CD14-positive monocyte (primary cell): ENCODE measurements around the gene LY6G6D. TPM values are rescaled to one million over a fixed set of nuclear protein-coding genes. Genes with fewer than 3 reads are reported as not detected.

ENCODE experiments used
- DNase-seq, 3 donors: peaks; one replicate each; pipeline ENCODE4 v3.0.0-alpha.2; 2011 to 2022
- H2AFZ ChIP-seq: 2 replicates; pipeline ENCODE4 v1.6.0; 2012; ENCODE audit warnings: mild to moderate bottlenecking, low read depth, low read length, inconsistent platforms; ENCODE audit not compliant: insufficient read depth, poor library complexity, severe bottlenecking
- H3K27ac ChIP-seq, 2 donors: 1 replicate in 1 of 2; 2 replicates in 1 of 2; pipeline ENCODE4 v1.5.1; 2012 to 2013; ENCODE audit warnings: low read length in 2 of 2, control low read depth in 1 of 2, inconsistent platforms in 1 of 2, low read depth in 1 of 2, mild to moderate bottlenecking in 1 of 2
- H3K27me3 ChIP-seq, 2 donors: one replicate each; pipeline versions ENCODE4 v1.6.0 to v1.6.1; 2011 to 2013; ENCODE audit warnings: low read length in 2 of 2; ENCODE audit not compliant: control insufficient read depth in 2 of 2, insufficient read depth in 2 of 2
- H3K36me3 ChIP-seq, 2 donors: replicated peaks in 1 of 2; 1 replicate in 1 of 2; 2 replicates in 1 of 2; pipeline versions ENCODE4 v1.5.1 to v1.6.1; 2012 to 2013; ENCODE audit warnings: low read length in 2 of 2, control low read depth in 1 of 2, inconsistent platforms in 1 of 2, mild to moderate bottlenecking in 1 of 2; ENCODE audit not compliant: insufficient read depth in 2 of 2, control insufficient read depth in 1 of 2
- H3K4me1 ChIP-seq, 2 donors: 1 replicate in 1 of 2; 2 replicates in 1 of 2; pipeline versions ENCODE4 v1.5.1 to v1.6.1; 2012 to 2013; ENCODE audit warnings: low read length in 2 of 2, control low read depth in 1 of 2, inconsistent platforms in 1 of 2, mild to moderate bottlenecking in 1 of 2, moderate library complexity in 1 of 2; ENCODE audit not compliant: insufficient read depth in 2 of 2, control insufficient read depth in 1 of 2
- H3K4me2 ChIP-seq: replicated peaks from 2 replicates; pipeline ENCODE3; 2012; ENCODE audit warnings: low read length, moderate library complexity, mild to moderate bottlenecking; ENCODE audit not compliant: poor library complexity, severe bottlenecking; ENCODE audit errors: extremely low read depth
- H3K4me3 ChIP-seq, 3 experiments: fragments of 200-600 bp in 1 of 3; sonication (generic) in 1 of 3; replicated peaks in 1 of 3; 1 replicate in 2 of 3; 2 replicates in 1 of 3; pipeline ENCODE4 v1.5.1; 2011 to 2013; ENCODE audit warnings: low read length in 3 of 3, mild to moderate bottlenecking in 3 of 3, control low read depth in 2 of 3, low read depth in 2 of 3, inconsistent platforms in 1 of 3, moderate library complexity in 1 of 3
- H3K79me2 ChIP-seq: 2 replicates; pipeline ENCODE4 v1.6.0; 2012; ENCODE audit warnings: mild to moderate bottlenecking, control low read depth, inconsistent platforms, low read length, moderate library complexity; ENCODE audit not compliant: insufficient read depth
- H3K9ac ChIP-seq: 2 replicates; pipeline ENCODE4 v1.6.0; 2017; ENCODE audit warnings: low read length, mild to moderate bottlenecking; ENCODE audit not compliant: insufficient read depth, poor library complexity, severe bottlenecking
- H3K9me3 ChIP-seq, 2 donors: replicated peaks in 1 of 2; 1 replicate in 1 of 2; 2 replicates in 1 of 2; pipeline versions ENCODE4 v1.5.1 to v1.6.1; 2012 to 2013; ENCODE audit warnings: low read length in 2 of 2, control low read depth in 1 of 2; ENCODE audit not compliant: control insufficient read depth in 1 of 2, insufficient read depth in 1 of 2
- H4K20me1 ChIP-seq: 2 replicates; pipeline ENCODE4 v1.6.0; 2012; ENCODE audit warnings: mild to moderate bottlenecking, low read length, control low read depth, moderate library complexity; ENCODE audit not compliant: insufficient read depth
- H3K27ac Mint-ChIP-seq, 7 donors: one replicate each; pipeline ENCODE4 v1.8.0; 2020; ENCODE audit warnings: mild to moderate bottlenecking in 7 of 7, mixed read lengths in 7 of 7, moderate library complexity in 6 of 7, inconsistent platforms in 2 of 7
- H3K27me3 Mint-ChIP-seq, 3 donors: one replicate each; pipeline ENCODE4 v1.8.0; 2021 to 2022; ENCODE audit warnings: low read depth in 3 of 3, mild to moderate bottlenecking in 3 of 3, mixed read lengths in 3 of 3, moderate library complexity in 3 of 3, inconsistent platforms in 1 of 3
- H3K36me3 Mint-ChIP-seq, 2 donors: one replicate each; pipeline ENCODE4 v1.8.0; 2020; ENCODE audit warnings: mixed read lengths in 2 of 2, inconsistent platforms in 1 of 2, mild to moderate bottlenecking in 1 of 2
- H3K4me1 Mint-ChIP-seq: one replicate; pipeline ENCODE4 v1.8.0; 2020; ENCODE audit warnings: mild to moderate bottlenecking, mixed read lengths
- H3K4me3 Mint-ChIP-seq, 2 donors: one replicate each; pipeline ENCODE4 v1.8.0; 2020; ENCODE audit warnings: mild to moderate bottlenecking in 2 of 2, mixed read lengths in 2 of 2, moderate library complexity in 1 of 2
- H3K9me3 Mint-ChIP-seq, 7 donors: one replicate each; pipeline ENCODE4 v1.8.0; 2020 to 2022; ENCODE audit warnings: mixed read lengths in 7 of 7, mild to moderate bottlenecking in 6 of 7, moderate library complexity in 6 of 7, inconsistent platforms in 2 of 7
- CTCF ChIP-seq: fragments of 200-600 bp; IDR thresholded peaks from one replicate; pipeline ENCODE4 v1.8.0; 2022; ENCODE audit warnings: antibody characterized with exemption, mild to moderate bottlenecking
- WGBS: methylation state at CpG from one replicate; pipeline ENCODE4 v1.1.5; 2013; ENCODE audit warnings: missing lambda C conversion rate; ENCODE audit not compliant: insufficient coverage; 5-methylcytosine and 5-hydroxymethylcytosine counted together
- intact Hi-C, 2 donors: fragments of 100-400 bp; cut with micrococcal nuclease; formaldehyde crosslinking; loops; one replicate each; pipeline versions ENCODE4 v1.15.0 to v1.15.1; 2023
- polyA plus RNA-seq, 3 donors: library from polyadenylated mRNA; depleted of rRNA in 1 of 3; unstranded in 2 of 3; stranded (reverse) in 1 of 3; fragments of 300-500 nt in 2 of 3; fragments of >200 nt in 1 of 3; fragmentation: Illumina TruSeq in 2 of 3; gene quantifications; 1 replicate in 2 of 3; 2 replicates in 1 of 3; pipeline ENCODE4 v1.2.3, GENCODE V29; 2012 to 2021

The LY6G6D gene
- polyA plus RNA-seq, 3 donors, result not detected

- intact Hi-C loops, result no loop called here
- no peak overlapping the region for H3K27ac Mint-ChIP-seq
- H3K4me1 ChIP-seq, result no peaks in the 10 kb centered on the region
- peaks cover 34 to 48% of the 10 kb centered on the region in 2 donors for H3K36me3 Mint-ChIP-seq
- no peak overlapping the region for H3K4me3 ChIP-seq
- no peak overlapping the region for H2AFZ ChIP-seq
- H3K27ac ChIP-seq, result no peak overlapping the region
- H3K4me2 ChIP-seq, result no peak overlapping the region
- no peaks in the 10 kb centered on the region for H3K79me2 ChIP-seq
- no peak overlapping the region for H3K9ac ChIP-seq
- H3K36me3 ChIP-seq, result peaks cover 18 to 50% of the 10 kb centered on the region in 2 donors
- no peak for TF ChIP-seq CTCF
- no peak for DNase-seq
- H3K27me3 ChIP-seq, result no peaks in the 10 kb centered on the region
- peaks cover 0 to 1% (median 0%) of the 10 kb centered on the region in 3 donors for H3K27me3 Mint-ChIP-seq
- WGBS, result 100% methylated on average over 1 of the region's 2 CpGs
- H3K9me3 Mint-ChIP-seq, result no peaks in the 10 kb centered on the region
- H4K20me1 ChIP-seq, result no peaks in the 10 kb centered on the region
- no peaks in the 10 kb centered on the region for H3K9me3 ChIP-seq
- H3K4me1 Mint-ChIP-seq, result no peaks in the 10 kb centered on the region
- H3K4me3 Mint-ChIP-seq, result no peak overlapping the region
Observed at GRCh38 chr6:31758281-31758680, 43.1 kb downstream of the LY6G6D start.

- Mint-ChIP-seq H3K27me3 (peaks cover 1 to 4% (median 1%) of the 10 kb centered on the region in 3 donors), H3K27ac (peak overlapping the region in 3 of 7 donors; percentile 10 to 54 (median 37))
- WGBS, result 100% methylated on average over 1 of the region's 5 CpGs
Observed at GRCh38 chr6:31760790-31761189, 45.6 kb downstream of the LY6G6D start.

More at GRCh38 chr6:31760790-31761189, 45.6 kb downstream of the LY6G6D start:
- no peak for TF ChIP-seq CTCF
- Histone ChIP-seq H3K4me3 (no peak overlapping the region), H3K9me3 (no peaks in the 10 kb centered on the region), H3K4me2 (no peak overlapping the region), H3K36me3 (peaks cover 18 to 50% of the 10 kb centered on the region in 2 donors), H3K9ac (no peak overlapping the region), H4K20me1 (no peaks in the 10 kb centered on the region), H3K27me3 (no peaks in the 10 kb centered on the region), H2AFZ (no peak overlapping the region), H3K79me2 (no peaks in the 10 kb centered on the region), H3K4me1 (no peaks in the 10 kb centered on the region), H3K27ac (no peak overlapping the region)
- intact Hi-C loops, result no loop called here
- Mint-ChIP-seq H3K36me3 (peaks cover 37 to 56% of the 10 kb centered on the region in 2 donors), H3K4me3 (no peak overlapping the region), H3K9me3 (no peaks in the 10 kb centered on the region), H3K4me1 (no peaks in the 10 kb centered on the region)
- no peak for DNase-seq
